Ishikawa (cell line): ENCODE results near the gene CHD1.

Source experiments
- RAD21 ChIP-seq: IDR thresholded peaks from 2 replicates; pipeline ENCODE4 v1.6.1; 2012; ENCODE audit warnings: low read depth
- REST ChIP-seq: IDR thresholded peaks from 2 replicates; pipeline ENCODE4 v1.6.1; 2012; ENCODE audit warnings: low read depth, mild to moderate bottlenecking

- TF ChIP-seq REST (no peak), RAD21 (no peak)
These were observed 37.2 kb downstream of the CHD1 start for GRCh38 chr5:98891591-98891990.
